ENCODE measurements around the gene DCAF7. TPM values are rescaled to one million over a fixed set of nuclear protein-coding genes. Genes with fewer than 3 reads are reported as not detected.

The DCAF7 gene
- total and polyA plus RNA-seq, 4 donors: 41.9 to 122 (median 80.2) TPM

DNA sequence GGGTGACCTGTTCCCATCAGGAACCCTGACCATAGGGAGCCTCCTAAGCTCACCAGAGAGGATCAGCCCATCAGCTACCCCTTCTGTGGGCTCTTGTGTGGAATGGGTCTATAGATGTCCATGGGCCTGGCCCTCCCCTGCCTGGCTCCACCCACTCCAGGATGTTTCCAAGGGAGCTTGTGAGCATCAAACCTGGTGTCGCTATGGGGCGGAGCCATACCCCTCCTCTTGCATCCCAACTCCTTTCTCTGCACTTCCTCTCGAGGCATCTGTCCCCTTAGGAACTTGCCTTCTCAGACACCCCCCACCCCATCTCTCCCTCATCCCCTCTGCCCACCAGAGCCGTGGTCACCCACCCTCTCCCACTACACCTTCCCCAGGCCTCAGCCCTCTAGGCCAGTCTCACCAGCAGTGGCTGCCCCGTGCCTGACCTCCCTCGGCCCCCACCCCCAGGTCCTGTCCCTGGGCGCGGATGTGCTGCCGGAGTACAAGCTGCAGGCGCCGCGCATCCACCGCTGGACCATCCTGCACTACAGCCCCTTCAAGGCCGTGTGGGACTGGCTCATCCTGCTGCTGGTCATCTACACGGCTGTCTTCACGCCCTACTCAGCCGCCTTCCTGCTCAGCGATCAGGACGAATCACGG is 16.7 kb upstream of the DCAF7 start:
- no peak for DNase-seq (ENCODE audit: low read depth in 4 of 6, low spot score in 6 of 6)
- WGBS (ENCODE audit: insufficient coverage): 84% methylated on average over 20 of the region's 20 CpGs
- H3K27ac ChIP-seq (ENCODE audit: low read depth, low read length): no peak overlapping the region
- H3K36me3 ChIP-seq (ENCODE audit: control insufficient read depth, insufficient read depth, low read length): no peaks in the 10 kb centered on the region
- peaks cover 3% of the 10 kb centered on the region for H3K27me3 ChIP-seq (ENCODE audit: control insufficient read depth, insufficient read depth, low read length)
- no peaks in the 10 kb centered on the region for H3K9me3 ChIP-seq (ENCODE audit: control insufficient read depth, insufficient read depth, low read length)
- H3K4me3 ChIP-seq (ENCODE audit: low read depth, low read length): no peak overlapping the region
- H3K4me1 ChIP-seq (ENCODE audit: control insufficient read depth, insufficient read depth, low read length): peaks cover 10% of the 10 kb centered on the region

DNA sequence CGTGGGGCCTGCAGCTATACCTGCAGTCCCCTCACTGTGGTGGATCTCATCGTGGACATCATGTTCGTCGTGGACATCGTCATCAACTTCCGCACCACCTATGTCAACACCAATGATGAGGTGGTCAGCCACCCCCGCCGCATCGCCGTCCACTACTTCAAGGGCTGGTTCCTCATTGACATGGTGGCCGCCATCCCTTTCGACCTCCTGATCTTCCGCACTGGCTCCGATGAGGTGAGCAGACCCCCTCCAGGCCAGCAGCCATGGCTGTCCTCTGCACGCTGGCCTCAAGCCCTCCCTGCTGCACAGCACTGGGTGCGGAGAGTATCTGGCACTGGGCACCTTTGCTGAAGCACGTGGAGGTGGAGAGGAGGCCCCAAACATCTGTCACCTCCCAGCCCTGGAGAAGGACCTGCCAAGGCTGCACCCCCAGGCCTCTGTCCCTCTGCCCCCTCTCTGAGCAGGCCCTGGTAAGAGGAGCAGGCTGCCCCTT is 16.2 kb upstream of the DCAF7 start:
- 93% methylated on average over 15 of the region's 17 CpGs for WGBS (ENCODE audit: insufficient coverage)
- no peak for DNase-seq (ENCODE audit: low read depth in 4 of 6, low spot score in 6 of 6)
- Histone ChIP-seq H3K4me3 (ENCODE audit: low read depth, low read length) (no peak overlapping the region), H3K9me3 (ENCODE audit: control insufficient read depth, insufficient read depth, low read length) (no peaks in the 10 kb centered on the region), H3K36me3 (ENCODE audit: control insufficient read depth, insufficient read depth, low read length) (no peaks in the 10 kb centered on the region), H3K27me3 (ENCODE audit: control insufficient read depth, insufficient read depth, low read length) (peaks cover 6% of the 10 kb centered on the region), H3K27ac (ENCODE audit: low read depth, low read length) (no peak overlapping the region), H3K4me1 (ENCODE audit: control insufficient read depth, insufficient read depth, low read length) (peaks cover 12% of the 10 kb centered on the region)

DNA sequence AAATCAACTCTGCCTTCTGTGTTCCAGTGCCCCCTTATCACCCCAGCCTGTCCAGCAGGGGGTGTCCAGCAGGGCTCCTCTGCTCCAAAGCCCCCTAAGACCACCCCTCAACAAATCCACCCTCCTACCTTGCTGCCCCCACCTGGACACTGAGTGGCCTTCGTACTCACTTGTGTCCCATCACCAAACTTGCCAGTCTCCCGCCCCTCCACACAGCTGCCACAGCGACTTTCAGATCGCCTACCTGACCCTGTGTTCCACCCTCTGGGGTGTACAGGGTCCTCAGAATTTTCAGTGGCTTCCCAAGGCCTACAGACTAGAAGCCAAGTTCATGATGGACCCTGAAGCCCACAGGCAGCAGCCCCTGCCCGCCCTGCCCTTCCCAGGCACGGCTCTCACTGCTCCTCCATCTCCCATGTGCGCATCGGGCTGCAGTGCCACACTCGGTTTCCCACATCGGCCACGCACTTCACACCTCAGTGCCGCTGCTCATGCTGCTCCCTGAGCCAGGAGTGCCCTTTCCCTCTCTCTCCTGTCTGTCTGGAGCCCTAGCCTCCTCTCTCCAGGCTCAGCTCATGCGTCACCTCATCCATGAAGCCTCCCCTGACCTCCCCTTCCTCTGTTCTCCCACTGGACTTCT is 15.3 kb upstream of the DCAF7 start:
- peaks cover 6% of the 10 kb centered on the region for H3K27me3 ChIP-seq (ENCODE audit: control insufficient read depth, insufficient read depth, low read length)
- H3K4me1 ChIP-seq (ENCODE audit: control insufficient read depth, insufficient read depth, low read length): peaks cover 12% of the 10 kb centered on the region
- no peaks in the 10 kb centered on the region for H3K9me3 ChIP-seq (ENCODE audit: control insufficient read depth, insufficient read depth, low read length)
- H3K4me3 ChIP-seq (ENCODE audit: low read depth, low read length): no peak overlapping the region
- H3K27ac ChIP-seq (ENCODE audit: low read depth, low read length): no peak overlapping the region
- DNase-seq (ENCODE audit: low read depth in 4 of 6, low spot score in 6 of 6): no peak
- WGBS (ENCODE audit: insufficient coverage): 90% methylated on average over 13 of the region's 13 CpGs
- H3K36me3 ChIP-seq (ENCODE audit: control insufficient read depth, insufficient read depth, low read length): no peaks in the 10 kb centered on the region

- Histone ChIP-seq H3K36me3 (ENCODE audit: control insufficient read depth, insufficient read depth, low read length) (no peaks in the 10 kb centered on the region), H3K9me3 (ENCODE audit: control insufficient read depth, insufficient read depth, low read length) (no peaks in the 10 kb centered on the region), H3K27me3 (ENCODE audit: control insufficient read depth, insufficient read depth, low read length) (peaks cover 6% of the 10 kb centered on the region), H3K27ac (ENCODE audit: low read depth, low read length) (no peak overlapping the region), H3K4me1 (ENCODE audit: control insufficient read depth, insufficient read depth, low read length) (peaks cover 12% of the 10 kb centered on the region), H3K4me3 (ENCODE audit: low read depth, low read length) (no peak overlapping the region)
- DNase-seq (ENCODE audit: low read depth in 4 of 6, low spot score in 6 of 6): no peak
- 98% methylated on average over 24 of the region's 24 CpGs for WGBS (ENCODE audit: insufficient coverage)
Measured at GRCh38 chr17:63535640-63536039, 14.6 kb upstream of the DCAF7 start.

- Histone ChIP-seq H3K4me1 (ENCODE audit: control insufficient read depth, insufficient read depth, low read length) (peaks cover 12% of the 10 kb centered on the region), H3K27ac (ENCODE audit: low read depth, low read length) (no peak overlapping the region), H3K9me3 (ENCODE audit: control insufficient read depth, insufficient read depth, low read length) (no peaks in the 10 kb centered on the region), H3K4me3 (ENCODE audit: low read depth, low read length) (no peak overlapping the region), H3K27me3 (ENCODE audit: control insufficient read depth, insufficient read depth, low read length) (peaks cover 6% of the 10 kb centered on the region), H3K36me3 (ENCODE audit: control insufficient read depth, insufficient read depth, low read length) (no peaks in the 10 kb centered on the region)
- WGBS (ENCODE audit: insufficient coverage): 88% methylated on average over 4 of the region's 4 CpGs
- DNase-seq (ENCODE audit: low read depth in 4 of 6, low spot score in 6 of 6): no peak
Measured at GRCh38 chr17:63537001-63537400, 13.3 kb upstream of the DCAF7 start.

DNA sequence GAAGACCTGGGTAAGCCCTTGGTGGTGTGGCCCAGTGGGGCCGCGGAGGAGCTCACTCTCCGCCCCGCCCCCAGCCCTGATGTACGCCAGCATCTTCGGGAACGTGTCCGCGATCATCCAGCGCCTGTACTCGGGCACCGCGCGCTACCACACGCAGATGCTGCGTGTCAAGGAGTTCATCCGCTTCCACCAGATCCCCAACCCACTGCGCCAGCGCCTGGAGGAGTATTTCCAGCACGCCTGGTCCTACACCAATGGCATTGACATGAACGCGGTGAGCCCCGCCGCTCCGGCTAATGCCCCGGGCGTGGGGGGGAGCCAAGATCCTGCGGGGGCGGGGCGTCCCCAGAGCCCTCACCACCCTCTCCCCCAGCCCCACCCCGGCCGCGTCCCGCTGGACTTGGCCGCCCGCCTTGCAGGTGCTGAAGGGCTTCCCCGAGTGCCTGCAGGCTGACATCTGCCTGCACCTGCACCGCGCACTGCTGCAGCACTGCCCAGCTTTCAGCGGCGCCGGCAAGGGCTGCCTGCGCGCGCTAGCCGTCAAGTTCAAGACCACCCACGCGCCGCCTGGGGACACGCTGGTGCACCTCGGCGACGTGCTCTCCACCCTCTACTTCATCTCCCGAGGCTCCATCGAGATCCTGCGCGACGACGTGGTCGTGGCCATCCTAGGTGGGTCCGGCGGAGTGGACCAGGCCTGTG is 12.1 kb upstream of the DCAF7 start:
- no peak overlapping the region for H3K4me3 ChIP-seq (ENCODE audit: low read depth, low read length)
- H3K4me1 ChIP-seq (ENCODE audit: control insufficient read depth, insufficient read depth, low read length): peaks cover 12% of the 10 kb centered on the region
- H3K27ac ChIP-seq (ENCODE audit: low read depth, low read length): no peak overlapping the region
- peaks cover 6% of the 10 kb centered on the region for H3K27me3 ChIP-seq (ENCODE audit: control insufficient read depth, insufficient read depth, low read length)
- DNase-seq (ENCODE audit: low read depth in 4 of 6, low spot score in 6 of 6): peak in 2 of 6 donors; percentile 24 to 62
- H3K9me3 ChIP-seq (ENCODE audit: control insufficient read depth, insufficient read depth, low read length): no peaks in the 10 kb centered on the region
- no peaks in the 10 kb centered on the region for H3K36me3 ChIP-seq (ENCODE audit: control insufficient read depth, insufficient read depth, low read length)
- 4% methylated on average over 52 of the region's 62 CpGs for WGBS (ENCODE audit: insufficient coverage)

GRCh38 chr17:63538693-63539595 is 11.3 kb upstream of the DCAF7 start:
- peaks cover 6% of the 10 kb centered on the region for H3K27me3 ChIP-seq (ENCODE audit: control insufficient read depth, insufficient read depth, low read length)
- no peak overlapping the region for H3K4me3 ChIP-seq (ENCODE audit: low read depth, low read length)
- H3K36me3 ChIP-seq (ENCODE audit: control insufficient read depth, insufficient read depth, low read length): no peaks in the 10 kb centered on the region
- peaks cover 12% of the 10 kb centered on the region for H3K4me1 ChIP-seq (ENCODE audit: control insufficient read depth, insufficient read depth, low read length)
- WGBS (ENCODE audit: insufficient coverage): 79% methylated on average over 8 of the region's 9 CpGs
- no peaks in the 10 kb centered on the region for H3K9me3 ChIP-seq (ENCODE audit: control insufficient read depth, insufficient read depth, low read length)
- DNase-seq (ENCODE audit: low read depth in 4 of 6, low spot score in 6 of 6): no peak
- H3K27ac ChIP-seq (ENCODE audit: low read depth, low read length): no peak overlapping the region

DNA sequence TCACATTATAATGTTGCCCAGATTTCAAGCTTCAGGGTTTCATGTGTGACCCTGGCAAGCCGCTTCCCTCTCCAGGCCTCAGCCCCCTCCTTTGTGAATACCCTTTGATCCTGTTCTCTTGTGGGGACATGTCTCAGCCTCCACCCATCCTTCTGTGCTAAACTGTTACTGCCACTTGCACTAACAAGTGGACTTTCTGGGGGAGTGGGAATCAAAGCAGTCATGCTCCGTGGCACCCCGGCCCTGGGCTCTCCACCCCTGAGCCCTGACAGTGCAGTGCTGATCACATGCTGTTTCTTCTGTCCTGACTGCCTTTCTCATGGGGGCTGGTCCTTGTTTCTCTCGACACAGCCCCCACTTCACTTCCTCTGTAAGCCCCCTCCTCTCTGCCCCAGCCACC is 9.7 kb upstream of the DCAF7 start:
- DNase-seq (ENCODE audit: low read depth in 4 of 6, low spot score in 6 of 6): no peak
- Histone ChIP-seq H3K4me3 (ENCODE audit: low read depth, low read length) (no peak overlapping the region), H3K9me3 (ENCODE audit: control insufficient read depth, insufficient read depth, low read length) (no peaks in the 10 kb centered on the region), H3K27ac (ENCODE audit: low read depth, low read length) (no peak overlapping the region), H3K4me1 (ENCODE audit: control insufficient read depth, insufficient read depth, low read length) (peaks cover 12% of the 10 kb centered on the region), H3K27me3 (ENCODE audit: control insufficient read depth, insufficient read depth, low read length) (peaks cover 6% of the 10 kb centered on the region), H3K36me3 (ENCODE audit: control insufficient read depth, insufficient read depth, low read length) (no peaks in the 10 kb centered on the region)
- WGBS (ENCODE audit: insufficient coverage): 41% methylated on average over 3 of the region's 4 CpGs

GRCh38 chr17:63542218-63542545 is 8.1 kb upstream of the DCAF7 start:
- Histone ChIP-seq H3K4me1 (ENCODE audit: control insufficient read depth, insufficient read depth, low read length) (peaks cover 12% of the 10 kb centered on the region), H3K36me3 (ENCODE audit: control insufficient read depth, insufficient read depth, low read length) (no peaks in the 10 kb centered on the region), H3K27me3 (ENCODE audit: control insufficient read depth, insufficient read depth, low read length) (peaks cover 6% of the 10 kb centered on the region), H3K4me3 (ENCODE audit: low read depth, low read length) (no peak overlapping the region), H3K9me3 (ENCODE audit: control insufficient read depth, insufficient read depth, low read length) (no peaks in the 10 kb centered on the region), H3K27ac (ENCODE audit: low read depth, low read length) (no peak overlapping the region)
- no peak for DNase-seq (ENCODE audit: low read depth in 4 of 6, low spot score in 6 of 6)
- WGBS (ENCODE audit: insufficient coverage): 97% methylated on average over 9 of the region's 9 CpGs

Data from spinal cord (tissue), 10 donors.